ENCODE results near the gene GABARAP. TPM values are rescaled to one million over a fixed set of nuclear protein-coding genes. Genes with fewer than 3 reads are reported as not detected.

Gene GABARAP
- polyA plus RNA-seq, 1 donor (not counting 4 experiments of a cell fraction or from before 2014, with no cell fraction given) = 271 TPM

DNA sequence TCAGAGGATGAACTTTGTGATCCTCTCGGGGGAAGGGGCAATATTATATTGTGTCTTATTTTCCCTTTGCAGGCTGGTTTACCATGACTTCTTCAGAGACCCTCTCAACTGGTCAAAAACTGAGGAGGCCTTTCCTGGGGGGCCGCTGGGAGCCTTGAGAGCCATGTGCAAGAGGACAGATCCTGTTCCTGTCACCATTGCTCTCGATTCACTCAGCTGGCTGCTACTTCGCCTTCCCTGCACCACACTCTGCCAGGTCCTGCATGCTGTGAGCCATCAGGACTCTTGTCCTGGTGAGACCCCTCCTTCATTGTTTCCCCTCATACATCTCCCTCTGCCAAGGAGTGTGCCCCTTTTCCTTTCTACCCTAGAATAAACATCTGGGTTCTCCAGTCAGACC, 12.3 kb upstream of the GABARAP start:
- H3K4me2 ChIP-seq (ENCODE audit: control insufficient read depth, extremely low read depth, insufficient read depth, low read depth, low read length) = no peak overlapping the region

DNA sequence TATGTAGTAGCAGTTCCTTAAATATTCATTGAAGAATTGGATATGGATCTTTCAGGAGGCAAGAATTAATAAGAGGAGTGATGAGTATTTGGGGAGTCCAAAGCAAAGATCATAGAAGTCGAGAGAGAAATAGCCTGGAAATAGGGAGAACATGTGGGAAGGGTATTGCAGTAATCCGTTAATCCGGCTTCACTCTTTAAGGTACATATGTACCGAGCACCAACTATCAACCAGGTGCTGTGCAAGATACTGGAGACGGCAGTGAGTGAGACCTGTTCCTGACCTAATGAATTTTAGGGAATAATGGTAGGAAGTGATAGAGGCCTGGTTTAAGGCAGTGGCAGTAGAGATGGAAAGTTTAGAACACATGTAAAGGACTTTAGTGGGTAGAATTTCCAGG, 10.8 kb upstream of the GABARAP start:
- TF ChIP-seq EZH2 (IDR thresholded peaks at IDR 0.05; ENCODE audit: low read length) (no peak), CTCF (optimal IDR thresholded peaks at IDR 0.05 in 1 of 3, IDR thresholded peaks at IDR 0.05 in 1 of 3, conservative IDR thresholded peaks at IDR 0.05 in 1 of 3; ENCODE audit: extremely low read depth in 1 of 3, insufficient read depth in 2 of 3, low read length in 3 of 3) (no peak)
- no peaks in the 10 kb centered on the region for H4K20me1 ChIP-seq (ENCODE audit: control insufficient read depth, extremely low read depth, insufficient read depth, low read length)
- H2AFZ ChIP-seq (ENCODE audit: control insufficient read depth, low read length) = no peak overlapping the region
- FAIRE-seq (no peak), DNase-seq (ENCODE audit: low read depth, low spot score) (no peak)
- peak overlapping the region; percentile 94 for H3K9ac ChIP-seq (ENCODE audit: control insufficient read depth, extremely low read depth, insufficient read depth, low read length)
- H3K9me3 ChIP-seq (ENCODE audit: control insufficient read depth, low read depth, low read length) = no peaks in the 10 kb centered on the region
- no peaks in the 10 kb centered on the region for H3K27me3 ChIP-seq (ENCODE audit: control insufficient read depth, extremely low read depth, insufficient read depth, low read length)
- H3K9me1 ChIP-seq (ENCODE audit: control insufficient read depth, extremely low read depth, insufficient read depth, low read length) = no peaks in the 10 kb centered on the region
- peak overlapping the region; percentile 80 to 95 (median 92) for H3K4me3 ChIP-seq (ENCODE audit: control insufficient read depth in 2 of 3, extremely low read depth in 1 of 3, insufficient read depth in 2 of 3, low read depth in 1 of 3, low read length in 3 of 3)
- H3K4me1 ChIP-seq (ENCODE audit: control insufficient read depth, extremely low read depth, insufficient read depth, low read length) = peaks cover 18% of the 10 kb centered on the region
- peak overlapping the region; percentile 97 for H3K4me2 ChIP-seq (ENCODE audit: control insufficient read depth, extremely low read depth, insufficient read depth, low read depth, low read length)
- H3K79me2 ChIP-seq (ENCODE audit: control insufficient read depth, insufficient read depth, low read length) = peaks cover 48% of the 10 kb centered on the region
- dilution Hi-C loops (cut with MboI; ENCODE audit: extremely low pct_ligation_motif_present, low sequenced_read_pairs) = no loop called here
- H3K36me3 ChIP-seq (ENCODE audit: control insufficient read depth in 2 of 2, extremely low read depth in 1 of 2, insufficient read depth in 2 of 2, low read length in 2 of 2) = peaks cover 9 to 28% of the 10 kb centered on the region in 2 experiments
- peak overlapping the region; percentile 99 for H3K27ac ChIP-seq (ENCODE audit: control insufficient read depth, insufficient read depth, low read length)

More for the DNA sequence above, 12.3 kb upstream of the GABARAP start:
- dilution Hi-C loops (cut with MboI; ENCODE audit: extremely low pct_ligation_motif_present, low sequenced_read_pairs) = no loop called here
- H3K9ac ChIP-seq (ENCODE audit: control insufficient read depth, extremely low read depth, insufficient read depth, low read length) = no peak overlapping the region
- no peak overlapping the region for H3K27ac ChIP-seq (ENCODE audit: control insufficient read depth, insufficient read depth, low read length)
- DNase-seq (ENCODE audit: low read depth, low spot score) (no peak), FAIRE-seq (no peak)
- no peaks in the 10 kb centered on the region for H3K9me3 ChIP-seq (ENCODE audit: control insufficient read depth, low read depth, low read length)
- TF ChIP-seq CTCF (optimal IDR thresholded peaks at IDR 0.05 in 1 of 3, IDR thresholded peaks at IDR 0.05 in 1 of 3, conservative IDR thresholded peaks at IDR 0.05 in 1 of 3; ENCODE audit: extremely low read depth in 1 of 3, insufficient read depth in 2 of 3, low read length in 3 of 3) (no peak), EZH2 (IDR thresholded peaks at IDR 0.05; ENCODE audit: low read length) (no peak)
- peaks cover 8 to 32% of the 10 kb centered on the region in 2 experiments for H3K36me3 ChIP-seq (ENCODE audit: control insufficient read depth in 2 of 2, extremely low read depth in 1 of 2, insufficient read depth in 2 of 2, low read length in 2 of 2)
- H4K20me1 ChIP-seq (ENCODE audit: control insufficient read depth, extremely low read depth, insufficient read depth, low read length) = no peaks in the 10 kb centered on the region
- H3K4me3 ChIP-seq (ENCODE audit: control insufficient read depth in 2 of 3, extremely low read depth in 1 of 3, insufficient read depth in 2 of 3, low read depth in 1 of 3, low read length in 3 of 3) = no peak overlapping the region
- H3K4me1 ChIP-seq (ENCODE audit: control insufficient read depth, extremely low read depth, insufficient read depth, low read length) = peaks cover 24% of the 10 kb centered on the region
- no peaks in the 10 kb centered on the region for H3K27me3 ChIP-seq (ENCODE audit: control insufficient read depth, extremely low read depth, insufficient read depth, low read length)
- no peaks in the 10 kb centered on the region for H3K9me1 ChIP-seq (ENCODE audit: control insufficient read depth, extremely low read depth, insufficient read depth, low read length)
- H3K79me2 ChIP-seq (ENCODE audit: control insufficient read depth, insufficient read depth, low read length) = peaks cover 33% of the 10 kb centered on the region
- H2AFZ ChIP-seq (ENCODE audit: control insufficient read depth, low read length) = no peak overlapping the region
